ENCODE data around the gene KCTD20. TPM values are rescaled to one million over a fixed set of nuclear protein-coding genes. Genes with fewer than 3 reads are reported as not detected.
A peak's percentile ranks its signal among the peaks of the same experiment; 100 is the strongest.

KCTD20 gene
- total RNA-seq, 1 donor from 2014 or later: 89.1 TPM

DNA sequence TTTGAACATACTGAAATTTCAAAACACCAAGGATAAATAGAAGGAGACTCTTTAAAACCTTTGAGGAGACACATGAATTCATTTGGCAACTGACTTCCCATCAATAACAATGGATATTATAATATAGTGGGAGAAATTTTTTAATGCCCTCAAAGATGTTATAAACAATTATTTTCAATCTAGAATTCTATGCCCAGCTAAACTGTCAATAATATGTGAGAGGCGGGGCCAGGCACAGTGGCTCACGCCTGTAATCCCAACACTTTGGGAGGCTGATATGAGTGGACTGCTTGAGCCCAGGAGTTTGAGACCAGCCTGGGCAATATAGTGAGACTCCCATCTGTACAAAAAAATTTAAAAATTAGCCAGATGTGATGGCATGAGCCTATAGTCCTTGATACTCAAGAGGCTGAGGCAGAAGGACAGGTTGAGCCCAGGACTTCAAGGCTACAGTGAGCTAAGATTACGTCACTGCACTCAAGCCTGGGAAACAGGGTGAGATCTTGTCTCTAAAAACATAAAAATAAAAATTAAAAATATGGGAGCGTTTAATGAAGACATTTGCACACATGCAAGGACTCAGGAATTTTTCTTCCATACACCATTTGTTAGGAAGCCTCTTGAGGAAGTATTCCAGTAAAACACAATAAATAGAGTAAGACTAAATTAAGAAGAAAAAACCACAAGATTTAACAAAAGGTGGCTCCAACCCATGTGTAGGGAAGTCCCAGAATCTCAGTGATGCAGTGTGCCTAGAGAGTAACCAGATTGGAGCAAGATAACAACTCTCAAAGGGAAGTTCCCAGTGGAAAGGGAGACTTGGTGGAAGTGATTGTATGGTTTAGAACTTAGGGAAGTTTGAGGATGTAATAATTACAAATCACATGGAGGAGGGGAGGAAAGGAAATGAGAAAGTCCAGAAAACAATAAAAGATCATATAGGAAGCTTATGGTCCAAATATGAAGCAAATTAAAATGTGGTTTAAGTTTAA lies 29.0 kb upstream of the KCTD20 start:
- H3K36me3 Mint-ChIP-seq (ENCODE audit: low read depth): peaks cover 3% of the 10 kb centered on the region
- DNase-seq (ENCODE audit: low spot score): no peak
- TF ChIP-seq, protein P1, sequence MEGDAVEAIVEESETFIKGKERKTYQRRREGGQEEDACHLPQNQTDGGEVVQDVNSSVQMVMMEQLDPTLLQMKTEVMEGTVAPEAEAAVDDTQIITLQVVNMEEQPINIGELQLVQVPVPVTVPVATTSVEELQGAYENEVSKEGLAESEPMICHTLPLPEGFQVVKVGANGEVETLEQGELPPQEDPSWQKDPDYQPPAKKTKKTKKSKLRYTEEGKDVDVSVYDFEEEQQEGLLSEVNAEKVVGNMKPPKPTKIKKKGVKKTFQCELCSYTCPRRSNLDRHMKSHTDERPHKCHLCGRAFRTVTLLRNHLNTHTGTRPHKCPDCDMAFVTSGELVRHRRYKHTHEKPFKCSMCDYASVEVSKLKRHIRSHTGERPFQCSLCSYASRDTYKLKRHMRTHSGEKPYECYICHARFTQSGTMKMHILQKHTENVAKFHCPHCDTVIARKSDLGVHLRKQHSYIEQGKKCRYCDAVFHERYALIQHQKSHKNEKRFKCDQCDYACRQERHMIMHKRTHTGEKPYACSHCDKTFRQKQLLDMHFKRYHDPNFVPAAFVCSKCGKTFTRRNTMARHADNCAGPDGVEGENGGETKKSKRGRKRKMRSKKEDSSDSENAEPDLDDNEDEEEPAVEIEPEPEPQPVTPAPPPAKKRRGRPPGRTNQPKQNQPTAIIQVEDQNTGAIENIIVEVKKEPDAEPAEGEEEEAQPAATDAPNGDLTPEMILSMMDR (IDR thresholded peaks at IDR 0.05): no peak
- peaks cover 11% of the 10 kb centered on the region for H3K27me3 Mint-ChIP-seq (ENCODE audit: low read depth)
- H3K4me3 Mint-ChIP-seq (ENCODE audit: unreplicated experiment): no peak overlapping the region
- H3K9me3 Mint-ChIP-seq (ENCODE audit: low read depth): peaks cover 4% of the 10 kb centered on the region
- H3K4me1 Mint-ChIP-seq (ENCODE audit: low read depth): peaks cover 8% of the 10 kb centered on the region
- H3K27ac Mint-ChIP-seq (ENCODE audit: unreplicated experiment): no peak overlapping the region

- peaks cover 3% of the 10 kb centered on the region for H3K36me3 Mint-ChIP-seq (ENCODE audit: low read depth)
- peaks cover 8% of the 10 kb centered on the region for H3K4me1 Mint-ChIP-seq (ENCODE audit: low read depth)
- no peak for DNase-seq (ENCODE audit: low spot score)
- no peak overlapping the region for H3K4me3 Mint-ChIP-seq (ENCODE audit: unreplicated experiment)
- no peak overlapping the region for H3K27ac Mint-ChIP-seq (ENCODE audit: unreplicated experiment)
- peaks cover 6% of the 10 kb centered on the region for H3K27me3 Mint-ChIP-seq (ENCODE audit: low read depth)
- TF ChIP-seq, protein P1 (IDR thresholded peaks at IDR 0.05): no peak
- H3K9me3 Mint-ChIP-seq (ENCODE audit: low read depth): peaks cover 4% of the 10 kb centered on the region
These were observed 28.3 kb upstream of the KCTD20 start for GRCh38 chr6:36414481-36414880.

DNA sequence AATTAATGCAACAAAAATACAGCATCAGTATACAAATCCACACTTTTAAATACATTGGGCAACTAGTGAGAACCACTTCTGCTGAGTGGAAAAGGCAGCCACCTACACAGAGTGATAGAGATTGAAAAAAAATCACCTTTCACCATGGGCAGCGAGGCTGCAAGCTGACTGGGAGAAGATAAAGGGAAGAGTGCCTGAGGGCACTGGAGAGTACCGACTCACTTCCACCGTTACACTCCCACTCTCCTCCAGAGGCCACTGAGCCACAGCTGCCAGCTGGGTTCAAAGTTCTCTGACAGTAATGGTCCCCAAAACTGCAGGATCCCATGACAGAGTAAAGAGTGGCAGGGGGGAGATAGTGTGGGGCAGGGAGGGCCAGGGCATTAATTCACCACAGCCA lies 24.2 kb upstream of the KCTD20 start:
- H3K9me3 Mint-ChIP-seq (ENCODE audit: low read depth): no peaks in the 10 kb centered on the region
- H3K36me3 Mint-ChIP-seq (ENCODE audit: low read depth): peaks cover 2% of the 10 kb centered on the region
- DNase-seq (ENCODE audit: low spot score): no peak
- no peak overlapping the region for H3K4me3 Mint-ChIP-seq (ENCODE audit: unreplicated experiment)
- TF ChIP-seq, protein P1 (IDR thresholded peaks at IDR 0.05): no peak
- H3K4me1 Mint-ChIP-seq (ENCODE audit: low read depth): peaks cover 18% of the 10 kb centered on the region
- no peak overlapping the region for H3K27ac Mint-ChIP-seq (ENCODE audit: unreplicated experiment)
- H3K27me3 Mint-ChIP-seq (ENCODE audit: low read depth): no peaks in the 10 kb centered on the region

GRCh38 chr6:36419310-36419709 lies 23.5 kb upstream of the KCTD20 start:
- H3K36me3 Mint-ChIP-seq (ENCODE audit: low read depth): no peaks in the 10 kb centered on the region
- no peak overlapping the region for H3K27ac Mint-ChIP-seq (ENCODE audit: unreplicated experiment)
- no peak overlapping the region for H3K4me3 Mint-ChIP-seq (ENCODE audit: unreplicated experiment)
- DNase-seq (ENCODE audit: low spot score): no peak
- H3K27me3 Mint-ChIP-seq (ENCODE audit: low read depth): no peaks in the 10 kb centered on the region
- H3K4me1 Mint-ChIP-seq (ENCODE audit: low read depth): peaks cover 18% of the 10 kb centered on the region
- TF ChIP-seq, protein P1 (IDR thresholded peaks at IDR 0.05): no peak
- H3K9me3 Mint-ChIP-seq (ENCODE audit: low read depth): no peaks in the 10 kb centered on the region

DNA sequence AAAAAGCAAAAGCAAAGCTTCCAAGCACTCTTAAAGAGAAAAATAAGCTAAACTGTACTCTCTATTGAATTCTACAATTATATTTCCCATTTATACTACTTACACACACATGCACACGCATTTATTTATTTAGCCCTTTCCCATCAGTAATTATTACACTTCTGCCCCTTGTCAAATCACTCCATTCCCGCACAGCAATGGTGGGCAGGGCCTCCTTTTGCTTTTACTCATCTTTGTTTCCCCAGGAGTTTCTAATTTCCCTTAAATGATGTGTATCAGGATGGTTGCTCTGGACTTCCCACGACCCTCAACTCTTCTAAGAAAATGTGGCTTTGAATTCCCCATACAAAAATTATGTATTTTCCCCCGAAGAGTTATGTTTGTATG lies 20.1 kb upstream of the KCTD20 start:
- TF ChIP-seq, protein P1 (IDR thresholded peaks at IDR 0.05): no peak
- H3K27me3 Mint-ChIP-seq (ENCODE audit: low read depth): no peaks in the 10 kb centered on the region
- DNase-seq (ENCODE audit: low spot score): no peak
- no peaks in the 10 kb centered on the region for H3K36me3 Mint-ChIP-seq (ENCODE audit: low read depth)
- H3K4me1 Mint-ChIP-seq (ENCODE audit: low read depth): peaks cover 14% of the 10 kb centered on the region
- peak overlapping the region; percentile 93 for H3K27ac Mint-ChIP-seq (ENCODE audit: unreplicated experiment)
- H3K9me3 Mint-ChIP-seq (ENCODE audit: low read depth): no peaks in the 10 kb centered on the region
- H3K4me3 Mint-ChIP-seq (ENCODE audit: unreplicated experiment): peak overlapping the region; percentile 87

Data from chondrocyte (in vitro differentiated cells).